Testis (tissue), 3 donors: ENCODE results near the gene NUP85. TPM values are rescaled to one million over a fixed set of nuclear protein-coding genes. Genes with fewer than 3 reads are reported as not detected.
A peak's percentile ranks its signal among the peaks of the same experiment; 100 is the strongest.
"Not testable (repeated sequence)": the region's sequence is repeated elsewhere in the genome, so short reads cannot be mapped to it uniquely, and the experiment has no call there.

Experiments
- DNase-seq: peaks from one replicate; pipeline ENCODE4 v3.0.0-alpha.2; 2019
- H3K27ac ChIP-seq, 2 donors: fragments of 200-600 bp; sonication (generic); one replicate each; pipeline ENCODE4 v1.5.1; 2019
- H3K27me3 ChIP-seq: fragments of 200-600 bp; sonication (generic); one replicate; pipeline ENCODE4 v1.5.1; 2019
- H3K36me3 ChIP-seq: fragments of 200-600 bp; sonication (generic); one replicate; pipeline ENCODE4 v1.5.1; 2017; ENCODE audit warnings: low read depth; ENCODE audit errors: missing control alignments
- H3K4me1 ChIP-seq: fragments of 200-600 bp; sonication (generic); one replicate; pipeline ENCODE4 v1.5.1; 2019
- H3K4me3 ChIP-seq, 2 donors: fragments of 200-600 bp; sonication (generic); one replicate each; pipeline ENCODE4 v1.5.1; 2017 to 2019
- H3K9me3 ChIP-seq: fragments of 200-600 bp; sonication (generic); one replicate; pipeline ENCODE4 v1.5.1; 2017
- CTCF ChIP-seq, 3 experiments: fragments of 450-650 bp in 2 of 3; fragments of 200-600 bp in 1 of 3; sonication (generic) in 1 of 3; IDR thresholded peaks; one replicate each; pipeline ENCODE4 v1.5.1; 2016 to 2019; ENCODE audit warnings: antibody characterized with exemption in 3 of 3, mild to moderate bottlenecking in 2 of 3, moderate library complexity in 1 of 3
- POLR2A ChIP-seq: fragments of 450-650 bp; IDR thresholded peaks from one replicate; pipeline ENCODE4 v1.6.1; 2017; ENCODE audit warnings: antibody characterized with exemption, mild to moderate bottlenecking, moderate library complexity
- WGBS, 2 donors: methylation state at CpG; one replicate each; pipeline ENCODE4 v1.1.5; 2018; 5-methylcytosine and 5-hydroxymethylcytosine counted together
- intact Hi-C: fragments of 100-400 bp; cut with DNase I; formaldehyde crosslinking; loops from one replicate; pipeline ENCODE4 v1.15.1; 2023; ENCODE audit warnings: low total_unique reads
- polyA plus RNA-seq: library from polyadenylated mRNA; stranded (reverse); fragments of 350-450 nt; fragmentation: Illumina TruSeq; extraction: RNeasy Lipid Tissue Mini Kit (QIAGEN cat#74804); gene quantifications from one replicate; pipeline ENCODE4 v1.2.3, GENCODE V29; 2014; ENCODE audit warnings: low read depth, low replicate concordance; ENCODE audit not compliant: insufficient read depth
- total RNA-seq, 2 donors: library from RNA; depleted of rRNA; stranded (reverse); fragments of >200 nt; gene quantifications; one replicate each; pipeline ENCODE4 v1.2.3, GENCODE V29; 2016

Gene NUP85
- total and polyA plus RNA-seq, 3 donors from 2014 or later: 52.6 to 76.1 (median 57.8) TPM

DNA sequence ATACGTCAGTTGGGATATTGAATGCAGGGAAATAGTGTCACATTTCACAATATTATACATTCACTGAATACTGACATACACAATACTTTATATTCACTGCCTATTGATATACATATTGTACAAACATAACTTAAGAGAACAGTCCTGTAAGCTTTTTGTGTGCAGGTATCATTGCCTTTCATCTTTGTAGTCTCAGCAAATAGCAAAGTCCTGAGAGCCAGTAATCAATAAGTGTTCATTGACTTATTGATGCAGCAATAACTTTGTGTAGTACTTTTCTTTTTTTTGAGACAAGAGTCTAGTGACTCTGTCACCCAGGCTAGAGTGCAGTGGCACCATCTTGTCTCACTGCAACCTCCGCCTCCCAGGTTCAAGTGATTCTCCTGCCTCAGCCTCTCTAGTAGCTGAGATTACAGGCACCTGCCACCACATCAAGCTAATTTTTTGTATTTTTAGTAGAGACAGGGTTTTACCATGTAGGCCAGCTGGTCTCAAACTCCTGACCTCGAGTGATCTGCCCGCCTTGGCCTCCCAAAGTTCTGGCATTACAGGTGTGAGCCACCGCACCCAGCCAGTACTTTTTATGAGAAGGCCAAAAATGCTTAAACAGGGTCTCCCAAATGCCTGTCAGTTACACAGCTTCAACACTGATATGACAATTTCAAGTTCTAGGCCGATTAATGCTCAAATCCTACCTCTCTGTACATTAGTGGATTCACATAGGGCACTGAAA, 5.4 kb upstream of the NUP85 start:
- Histone ChIP-seq H3K36me3 (no peaks in the 10 kb centered on the region), H3K27me3 (no peaks in the 10 kb centered on the region), H3K4me1 (peaks cover 4% of the 10 kb centered on the region), H3K9me3 (no peaks in the 10 kb centered on the region), H3K27ac (no peak overlapping the region), H3K4me3 (no peak overlapping the region)
- WGBS, 2 donors: 85 to 92% methylated on average over 6 of the region's 6 CpGs
- no peak for TF ChIP-seq POLR2A
- TF ChIP-seq CTCF (IDR thresholded peaks at IDR 0.05): no peak
- DNase-seq: no peak
- intact Hi-C loops: loop anchor here (10.0 kb wide), 1 partner anchor 85 kb away; no protein-coding TSS in a partner anchor

- Histone ChIP-seq H3K4me1 (peaks cover 11% of the 10 kb centered on the region), H3K36me3 (no peaks in the 10 kb centered on the region), H3K9me3 (no peaks in the 10 kb centered on the region), H3K4me3 (peak overlapping the region; percentile 81 to 92), H3K27me3 (no peaks in the 10 kb centered on the region), H3K27ac (peak overlapping the region; percentile 92 to 97)
- no peak for DNase-seq
- WGBS, 2 donors: 0 to 2% methylated on average over 17 to 22 of the region's 22 CpGs
- TF ChIP-seq POLR2A: no peak
- TF ChIP-seq CTCF (IDR thresholded peaks at IDR 0.05): peak in 1 of 3 experiments; percentile 6
- intact Hi-C loops: loop anchor here (10.0 kb wide), 1 partner anchor 91 kb away; no protein-coding TSS in a partner anchor
Observed at GRCh38 chr17:75205793-75206163, 299 bp downstream of the NUP85 start.

- H3K9me3 ChIP-seq, DNase-seq, H3K27ac ChIP-seq, H3K27me3 ChIP-seq, H3K36me3 ChIP-seq, H3K4me3 ChIP-seq, H3K4me1 ChIP-seq: not testable (repeated sequence)
- intact Hi-C loops: loop anchor here (10.0 kb wide), 1 partner anchor 92 kb away; no protein-coding TSS in a partner anchor
- 64 to 69% methylated on average over 8 of the region's 8 CpGs for WGBS, 2 donors
Observed at GRCh38 chr17:75207050-75207407, 1.6 kb downstream of the NUP85 start.

DNA sequence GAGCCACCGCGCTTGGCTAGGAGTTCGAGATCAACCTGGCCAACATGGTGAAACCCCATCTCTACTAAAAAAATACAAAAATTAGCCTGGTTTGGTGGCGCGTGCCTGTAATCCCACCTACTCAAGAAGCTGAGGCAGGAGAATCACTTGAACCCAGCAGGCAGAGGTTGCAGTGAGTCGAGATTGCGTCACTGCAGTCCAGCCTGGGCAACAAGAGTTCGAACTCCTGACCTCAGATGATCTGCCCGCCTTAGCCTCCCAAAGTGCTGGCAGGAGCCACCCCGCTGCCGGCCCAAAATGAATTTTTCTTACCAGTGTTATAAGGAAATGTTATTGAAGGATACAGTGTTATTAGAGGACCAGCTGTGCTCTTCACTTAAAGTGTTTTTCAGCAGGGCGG, 2.3 kb downstream of the NUP85 start:
- intact Hi-C loops: loop anchor here (10.0 kb wide), 1 partner anchor 93 kb away; no protein-coding TSS in a partner anchor
- TF ChIP-seq POLR2A (no peak), CTCF (IDR thresholded peaks at IDR 0.05) (no peak)
- Histone ChIP-seq H3K27ac (no peak overlapping the region), H3K4me3 (no peak overlapping the region), H3K27me3 (no peaks in the 10 kb centered on the region), H3K4me1 (peaks cover 7% of the 10 kb centered on the region), H3K36me3 (no peaks in the 10 kb centered on the region), H3K9me3 (no peaks in the 10 kb centered on the region)
- WGBS, 2 donors: 70 to 75% methylated on average over 3 to 12 of the region's 12 CpGs
- DNase-seq: no peak

DNA sequence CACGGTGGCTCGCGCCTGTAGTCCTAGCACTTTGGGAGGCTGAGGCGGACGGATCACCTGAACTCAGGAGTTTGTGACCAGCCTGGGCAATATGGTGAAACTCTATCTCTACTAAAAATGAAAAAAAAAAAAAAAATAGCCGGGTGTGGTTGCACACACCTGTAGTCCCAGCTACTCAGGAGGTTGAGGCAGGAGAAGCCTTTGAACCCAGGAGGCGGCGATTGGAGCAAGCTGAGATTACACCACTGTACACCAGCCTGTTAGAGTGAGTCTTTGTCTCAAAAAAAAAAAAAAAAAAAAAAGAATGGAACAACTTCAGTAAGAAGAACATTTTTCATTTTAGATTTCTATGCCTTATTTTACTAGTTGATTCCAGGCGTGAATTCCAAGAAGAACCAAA, 2.7 kb downstream of the NUP85 start:
- no peak overlapping the region for H3K27ac ChIP-seq
- intact Hi-C loops: loop anchor here (10.0 kb wide), 1 partner anchor 93 kb away; no protein-coding TSS in a partner anchor
- peaks cover 7% of the 10 kb centered on the region for H3K4me1 ChIP-seq
- no peaks in the 10 kb centered on the region for H3K9me3 ChIP-seq
- H3K4me3 ChIP-seq: no peak overlapping the region
- WGBS, 2 donors: 86 to 88% methylated on average over 9 of the region's 9 CpGs
- H3K27me3 ChIP-seq: no peaks in the 10 kb centered on the region
- TF ChIP-seq POLR2A (no peak), CTCF (IDR thresholded peaks at IDR 0.05) (no peak)
- H3K36me3 ChIP-seq: no peaks in the 10 kb centered on the region
- DNase-seq: no peak
